A549 (cell line): Measurements from ENCODE around the gene GHR.

Experiments
- E2F6 ChIP-seq: IDR thresholded peaks from 2 replicates; pipeline ENCODE4 v1.6.1; 2012; ENCODE audit warnings: low read depth, borderline replicate concordance
- ELK1 ChIP-seq: fragments of 150-350 bp; IDR thresholded peaks from 2 replicates; pipeline ENCODE4 v1.6.1; 2014; ENCODE audit warnings: low read depth, mild to moderate bottlenecking, low read length
- EP300 ChIP-seq, 2 experiments: fragments of >200 bp; sonication (Bioruptor Twin); formaldehyde crosslinking; IDR thresholded peaks; 2 replicates in 1 of 2; 3 replicates in 1 of 2; pipeline ENCODE4 v1.6.1; 2016 to 2017
- JUN ChIP-seq, 2 experiments: fragments of >200 bp; sonication (Bioruptor Twin); formaldehyde crosslinking; IDR thresholded peaks; 2 replicates in 1 of 2; 3 replicates in 1 of 2; pipeline ENCODE4 v1.6.1; 2016 to 2017
- MAX ChIP-seq: IDR thresholded peaks from 2 replicates; pipeline ENCODE4 v1.6.1; 2012
- MYC ChIP-seq: IDR thresholded peaks from 2 replicates; pipeline ENCODE4 v1.6.1; 2012; ENCODE audit warnings: mild to moderate bottlenecking, inconsistent platforms, low read length, improper control_type of control experiment, borderline replicate concordance
- POLR2A ChIP-seq: IDR thresholded peaks from 2 replicates; pipeline ENCODE4 v1.6.1; 2012; ENCODE audit warnings: mild to moderate bottlenecking, low read length
- RAD21 ChIP-seq, 2 experiments: fragments of >200 bp in 1 of 2; sonication (Bioruptor Twin) in 1 of 2; formaldehyde crosslinking in 1 of 2; IDR thresholded peaks in 1 of 2; conservative IDR thresholded peaks in 1 of 2; 2 replicates in 1 of 2; 3 replicates in 1 of 2; pipeline ENCODE4 v1.6.1; 2012 to 2018; ENCODE audit warnings: inconsistent platforms in 1 of 2
- RARB ChIP-seq: fragments of 250-450 bp; sonication (Bioruptor Pico); IDR thresholded peaks from 2 replicates; pipeline ENCODE4 v1.8.0; 2021; ENCODE audit warnings: mild to moderate bottlenecking, moderate library complexity
- RNF2 ChIP-seq: fragments of 200-600 bp; sonication (generic); IDR thresholded peaks from 2 replicates; pipeline ENCODE4 v1.6.1; 2016; ENCODE audit warnings: low read depth, mild to moderate bottlenecking, antibody characterized with exemption, moderate library complexity, borderline replicate concordance
- TF ChIP-seq, protein P1 (sequence below): IDR thresholded peaks from 2 replicates; pipeline ENCODE4 v1.6.1; 2012
- TF ChIP-seq, protein P2 (sequence below): fragments of >200 bp; sonication (Bioruptor Twin); formaldehyde crosslinking; IDR thresholded peaks from 3 replicates; pipeline ENCODE4 v1.5.1; 2016
- TF ChIP-seq, protein P3 (sequence below): fragments of >200 bp; sonication (Bioruptor Twin); formaldehyde crosslinking; IDR thresholded peaks from 3 replicates; pipeline ENCODE4 v1.6.1; 2016

DNA sequence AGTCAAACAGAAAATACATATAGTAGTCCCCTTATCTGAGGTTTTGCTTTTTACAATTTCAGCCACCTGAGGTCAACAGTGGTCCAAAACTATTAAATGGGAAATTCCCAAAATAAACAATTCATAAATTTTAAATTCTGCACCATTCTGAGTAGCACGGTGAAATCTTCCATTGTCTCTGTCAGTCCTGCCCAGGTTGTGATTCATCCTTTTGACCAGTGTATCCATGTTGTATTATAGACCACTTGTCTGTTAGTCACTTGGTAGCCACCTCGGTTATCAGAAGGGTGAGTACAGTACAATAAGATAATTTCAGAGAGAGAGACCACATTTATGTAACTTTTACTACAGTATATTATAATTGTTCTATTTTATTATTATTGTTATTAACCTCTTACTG is 336.2 kb downstream of the GHR start:
- no peak for TF ChIP-seq RARB
- TF ChIP-seq, protein P1, sequence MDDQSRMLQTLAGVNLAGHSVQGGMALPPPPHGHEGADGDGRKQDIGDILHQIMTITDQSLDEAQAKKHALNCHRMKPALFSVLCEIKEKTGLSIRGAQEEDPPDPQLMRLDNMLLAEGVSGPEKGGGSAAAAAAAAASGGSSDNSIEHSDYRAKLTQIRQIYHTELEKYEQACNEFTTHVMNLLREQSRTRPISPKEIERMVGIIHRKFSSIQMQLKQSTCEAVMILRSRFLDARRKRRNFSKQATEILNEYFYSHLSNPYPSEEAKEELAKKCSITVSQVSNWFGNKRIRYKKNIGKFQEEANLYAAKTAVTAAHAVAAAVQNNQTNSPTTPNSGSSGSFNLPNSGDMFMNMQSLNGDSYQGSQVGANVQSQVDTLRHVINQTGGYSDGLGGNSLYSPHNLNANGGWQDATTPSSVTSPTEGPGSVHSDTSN, result no peak
- no peak for TF ChIP-seq E2F6
- TF ChIP-seq, protein P2, sequence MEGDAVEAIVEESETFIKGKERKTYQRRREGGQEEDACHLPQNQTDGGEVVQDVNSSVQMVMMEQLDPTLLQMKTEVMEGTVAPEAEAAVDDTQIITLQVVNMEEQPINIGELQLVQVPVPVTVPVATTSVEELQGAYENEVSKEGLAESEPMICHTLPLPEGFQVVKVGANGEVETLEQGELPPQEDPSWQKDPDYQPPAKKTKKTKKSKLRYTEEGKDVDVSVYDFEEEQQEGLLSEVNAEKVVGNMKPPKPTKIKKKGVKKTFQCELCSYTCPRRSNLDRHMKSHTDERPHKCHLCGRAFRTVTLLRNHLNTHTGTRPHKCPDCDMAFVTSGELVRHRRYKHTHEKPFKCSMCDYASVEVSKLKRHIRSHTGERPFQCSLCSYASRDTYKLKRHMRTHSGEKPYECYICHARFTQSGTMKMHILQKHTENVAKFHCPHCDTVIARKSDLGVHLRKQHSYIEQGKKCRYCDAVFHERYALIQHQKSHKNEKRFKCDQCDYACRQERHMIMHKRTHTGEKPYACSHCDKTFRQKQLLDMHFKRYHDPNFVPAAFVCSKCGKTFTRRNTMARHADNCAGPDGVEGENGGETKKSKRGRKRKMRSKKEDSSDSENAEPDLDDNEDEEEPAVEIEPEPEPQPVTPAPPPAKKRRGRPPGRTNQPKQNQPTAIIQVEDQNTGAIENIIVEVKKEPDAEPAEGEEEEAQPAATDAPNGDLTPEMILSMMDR, result no peak
- no peak for TF ChIP-seq POLR2A
- no peak for TF ChIP-seq RAD21 (conservative IDR thresholded peaks at IDR 0.05 in 1 of 2, IDR thresholded peaks at IDR 0.05 in 1 of 2)
- no peak for TF ChIP-seq EP300 (IDR thresholded peaks at IDR 0.05)
- TF ChIP-seq, protein P3, sequence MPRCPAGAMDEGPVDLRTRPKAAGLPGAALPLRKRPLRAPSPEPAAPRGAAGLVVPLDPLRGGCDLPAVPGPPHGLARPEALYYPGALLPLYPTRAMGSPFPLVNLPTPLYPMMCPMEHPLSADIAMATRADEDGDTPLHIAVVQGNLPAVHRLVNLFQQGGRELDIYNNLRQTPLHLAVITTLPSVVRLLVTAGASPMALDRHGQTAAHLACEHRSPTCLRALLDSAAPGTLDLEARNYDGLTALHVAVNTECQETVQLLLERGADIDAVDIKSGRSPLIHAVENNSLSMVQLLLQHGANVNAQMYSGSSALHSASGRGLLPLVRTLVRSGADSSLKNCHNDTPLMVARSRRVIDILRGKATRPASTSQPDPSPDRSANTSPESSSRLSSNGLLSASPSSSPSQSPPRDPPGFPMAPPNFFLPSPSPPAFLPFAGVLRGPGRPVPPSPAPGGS, result no peak
- TF ChIP-seq MAX, result no peak
- no peak for TF ChIP-seq JUN (IDR thresholded peaks at IDR 0.05)
- TF ChIP-seq ELK1, result no peak
- TF ChIP-seq RNF2, result no peak
- no peak for TF ChIP-seq MYC
